Measurements from ENCODE around the gene CDC42.

Gene CDC42

GRCh38 chr1:22096036-22096435, 43.5 kb downstream of the CDC42 start:
- Histone ChIP-seq H3K79me2 (ENCODE audit: low read length) (peaks cover 20% of the 10 kb centered on the region), H3K27me3 (ENCODE audit: low read depth, low read length) (no peaks in the 10 kb centered on the region), H3K9ac (ENCODE audit: low read length) (no peak overlapping the region), H3K4me2 (ENCODE audit: low read length) (no peak overlapping the region), H4K20me1 (ENCODE audit: insufficient read depth, low read length) (peaks cover 61% of the 10 kb centered on the region), H3K36me3 (replicated peaks; ENCODE audit: low read depth, low read length) (peaks cover 19% of the 10 kb centered on the region), H3K4me1 (ENCODE audit: low read length) (peaks cover 32% of the 10 kb centered on the region), H2AFZ (ENCODE audit: low read depth, low read length) (no peak overlapping the region), H3K9me3 (ENCODE audit: insufficient read depth, low read length) (no peaks in the 10 kb centered on the region), H3K27ac (ENCODE audit: low read length) (no peak overlapping the region), H3K4me3 (ENCODE audit: low read length) (no peak overlapping the region)
- no peak for TF ChIP-seq EZH2phosphoT487 (IDR thresholded peaks at IDR 0.05; ENCODE audit: low read depth)
- TF ChIP-seq CTCF (IDR thresholded peaks at IDR 0.05; ENCODE audit: low read depth, low read length): no peak

GRCh38 chr1:22096463-22096862, 44.0 kb downstream of the CDC42 start:
- Histone ChIP-seq H3K27me3 (ENCODE audit: low read depth, low read length) (no peaks in the 10 kb centered on the region), H3K4me1 (ENCODE audit: low read length) (peaks cover 33% of the 10 kb centered on the region), H3K79me2 (ENCODE audit: low read length) (peaks cover 22% of the 10 kb centered on the region), H3K9ac (ENCODE audit: low read length) (no peak overlapping the region), H3K9me3 (ENCODE audit: insufficient read depth, low read length) (no peaks in the 10 kb centered on the region), H3K4me2 (ENCODE audit: low read length) (no peak overlapping the region), H3K27ac (ENCODE audit: low read length) (no peak overlapping the region), H4K20me1 (ENCODE audit: insufficient read depth, low read length) (peaks cover 63% of the 10 kb centered on the region), H2AFZ (ENCODE audit: low read depth, low read length) (no peak overlapping the region), H3K36me3 (replicated peaks; ENCODE audit: low read depth, low read length) (peaks cover 18% of the 10 kb centered on the region), H3K4me3 (ENCODE audit: low read length) (no peak overlapping the region)
- no peak for TF ChIP-seq CTCF (IDR thresholded peaks at IDR 0.05; ENCODE audit: low read depth, low read length)
- no peak for TF ChIP-seq EZH2phosphoT487 (IDR thresholded peaks at IDR 0.05; ENCODE audit: low read depth)

- Histone ChIP-seq H3K9ac (ENCODE audit: low read length) (no peak overlapping the region), H3K79me2 (ENCODE audit: low read length) (peaks cover 15% of the 10 kb centered on the region), H3K4me3 (ENCODE audit: low read length) (no peak overlapping the region), H3K4me1 (ENCODE audit: low read length) (peaks cover 19% of the 10 kb centered on the region), H3K9me3 (ENCODE audit: insufficient read depth, low read length) (no peaks in the 10 kb centered on the region), H2AFZ (ENCODE audit: low read depth, low read length) (no peak overlapping the region), H3K4me2 (ENCODE audit: low read length) (no peak overlapping the region), H3K36me3 (replicated peaks; ENCODE audit: low read depth, low read length) (peaks cover 27% of the 10 kb centered on the region), H3K27ac (ENCODE audit: low read length) (no peak overlapping the region), H4K20me1 (ENCODE audit: insufficient read depth, low read length) (peaks cover 64% of the 10 kb centered on the region), H3K27me3 (ENCODE audit: low read depth, low read length) (no peaks in the 10 kb centered on the region)
- no peak for TF ChIP-seq EZH2phosphoT487 (IDR thresholded peaks at IDR 0.05; ENCODE audit: low read depth)
- no peak for TF ChIP-seq CTCF (IDR thresholded peaks at IDR 0.05; ENCODE audit: low read depth, low read length)
Measured at GRCh38 chr1:22098752-22099151, 46.2 kb downstream of the CDC42 start.

GRCh38 chr1:22100168-22100567, 47.7 kb downstream of the CDC42 start:
- no peaks in the 10 kb centered on the region for H3K9me3 ChIP-seq (ENCODE audit: insufficient read depth, low read length)
- no peak overlapping the region; the same call in 1 of the 2 replicates for H3K4me2 ChIP-seq (ENCODE audit: low read length)
- H3K36me3 ChIP-seq (replicated peaks; ENCODE audit: low read depth, low read length): peaks cover 34% of the 10 kb centered on the region
- no peak overlapping the region for H3K4me3 ChIP-seq (ENCODE audit: low read length)
- no peak overlapping the region for H3K27ac ChIP-seq (ENCODE audit: low read length)
- H3K4me1 ChIP-seq (ENCODE audit: low read length): peaks cover 18% of the 10 kb centered on the region
- peaks cover 66% of the 10 kb centered on the region for H4K20me1 ChIP-seq (ENCODE audit: insufficient read depth, low read length)
- TF ChIP-seq CTCF (IDR thresholded peaks at IDR 0.05; ENCODE audit: low read depth, low read length) (no peak), EZH2phosphoT487 (IDR thresholded peaks at IDR 0.05; ENCODE audit: low read depth) (no peak)
- no peak overlapping the region for H3K9ac ChIP-seq (ENCODE audit: low read length)
- no peak overlapping the region for H2AFZ ChIP-seq (ENCODE audit: low read depth, low read length)
- H3K27me3 ChIP-seq (ENCODE audit: low read depth, low read length): no peaks in the 10 kb centered on the region
- peaks cover 13% of the 10 kb centered on the region for H3K79me2 ChIP-seq (ENCODE audit: low read length)

Data from OCI-LY3 (cell line).